ENCODE data around the gene EEIG1. TPM values are rescaled to one million over a fixed set of nuclear protein-coding genes. Genes with fewer than 3 reads are reported as not detected.

The EEIG1 gene
- total and polyA plus RNA-seq, 2 experiments from 2014 or later: 11.2 to 22.4 TPM

DNA sequence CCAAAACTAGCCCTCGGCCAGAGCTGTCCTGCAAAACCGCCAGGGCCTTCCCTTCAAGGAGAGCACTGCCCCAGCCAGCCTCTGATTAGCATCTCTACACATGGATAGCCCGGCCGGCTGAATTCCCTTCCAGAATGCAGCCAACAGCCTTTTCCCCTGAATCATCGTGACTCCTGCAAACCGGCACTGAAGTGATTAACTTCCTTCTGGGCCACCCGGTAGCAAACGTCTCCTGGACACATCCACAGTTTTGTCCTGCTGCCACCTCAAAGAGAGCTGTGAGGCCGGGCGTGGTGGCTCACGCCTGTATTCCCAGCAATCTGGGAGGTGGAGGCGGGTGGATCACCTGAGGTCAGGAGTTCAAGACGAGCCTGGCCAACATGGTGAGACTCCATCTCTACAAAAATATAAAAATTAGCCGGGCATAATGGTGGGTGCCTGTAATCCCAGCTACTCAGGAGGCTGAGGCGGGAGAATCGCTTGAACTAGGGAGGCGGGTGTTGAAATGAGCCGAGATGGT is 21.1 kb upstream of the EEIG1 start:
- peak overlapping the region; percentile 90 for H2AFZ ChIP-seq
- TF ChIP-seq, protein P1, sequence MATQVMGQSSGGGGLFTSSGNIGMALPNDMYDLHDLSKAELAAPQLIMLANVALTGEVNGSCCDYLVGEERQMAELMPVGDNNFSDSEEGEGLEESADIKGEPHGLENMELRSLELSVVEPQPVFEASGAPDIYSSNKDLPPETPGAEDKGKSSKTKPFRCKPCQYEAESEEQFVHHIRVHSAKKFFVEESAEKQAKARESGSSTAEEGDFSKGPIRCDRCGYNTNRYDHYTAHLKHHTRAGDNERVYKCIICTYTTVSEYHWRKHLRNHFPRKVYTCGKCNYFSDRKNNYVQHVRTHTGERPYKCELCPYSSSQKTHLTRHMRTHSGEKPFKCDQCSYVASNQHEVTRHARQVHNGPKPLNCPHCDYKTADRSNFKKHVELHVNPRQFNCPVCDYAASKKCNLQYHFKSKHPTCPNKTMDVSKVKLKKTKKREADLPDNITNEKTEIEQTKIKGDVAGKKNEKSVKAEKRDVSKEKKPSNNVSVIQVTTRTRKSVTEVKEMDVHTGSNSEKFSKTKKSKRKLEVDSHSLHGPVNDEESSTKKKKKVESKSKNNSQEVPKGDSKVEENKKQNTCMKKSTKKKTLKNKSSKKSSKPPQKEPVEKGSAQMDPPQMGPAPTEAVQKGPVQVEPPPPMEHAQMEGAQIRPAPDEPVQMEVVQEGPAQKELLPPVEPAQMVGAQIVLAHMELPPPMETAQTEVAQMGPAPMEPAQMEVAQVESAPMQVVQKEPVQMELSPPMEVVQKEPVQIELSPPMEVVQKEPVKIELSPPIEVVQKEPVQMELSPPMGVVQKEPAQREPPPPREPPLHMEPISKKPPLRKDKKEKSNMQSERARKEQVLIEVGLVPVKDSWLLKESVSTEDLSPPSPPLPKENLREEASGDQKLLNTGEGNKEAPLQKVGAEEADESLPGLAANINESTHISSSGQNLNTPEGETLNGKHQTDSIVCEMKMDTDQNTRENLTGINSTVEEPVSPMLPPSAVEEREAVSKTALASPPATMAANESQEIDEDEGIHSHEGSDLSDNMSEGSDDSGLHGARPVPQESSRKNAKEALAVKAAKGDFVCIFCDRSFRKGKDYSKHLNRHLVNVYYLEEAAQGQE (IDR thresholded peaks at IDR 0.05; ENCODE audit: unreplicated experiment): no peak
- TF ChIP-seq EZH2 (IDR thresholded peaks at IDR 0.05; ENCODE audit: low read depth, unreplicated experiment) (no peak), NANOG (IDR thresholded peaks at IDR 0.05; ENCODE audit: borderline replicate concordance) (no peak), EZH2phosphoT487 (IDR thresholded peaks at IDR 0.05; ENCODE audit: unreplicated experiment) (no peak), CREB1 (CRISPR knock-in tag; IDR thresholded peaks at IDR 0.05; ENCODE audit: low read depth) (no peak), JUNB (IDR thresholded peaks at IDR 0.05; ENCODE audit: unreplicated experiment) (no peak), STAT1 (IDR thresholded peaks at IDR 0.05; ENCODE audit: unreplicated experiment) (no peak), ZNF331 (CRISPR knock-in tag; IDR thresholded peaks at IDR 0.05; ENCODE audit: low read depth) (no peak), ZNF114 (CRISPR knock-in tag; IDR thresholded peaks at IDR 0.05) (no peak), POLR2AphosphoS5 (IDR thresholded peaks at IDR 0.05; ENCODE audit: low read depth) (no peak)
- TF ChIP-seq, protein P2, sequence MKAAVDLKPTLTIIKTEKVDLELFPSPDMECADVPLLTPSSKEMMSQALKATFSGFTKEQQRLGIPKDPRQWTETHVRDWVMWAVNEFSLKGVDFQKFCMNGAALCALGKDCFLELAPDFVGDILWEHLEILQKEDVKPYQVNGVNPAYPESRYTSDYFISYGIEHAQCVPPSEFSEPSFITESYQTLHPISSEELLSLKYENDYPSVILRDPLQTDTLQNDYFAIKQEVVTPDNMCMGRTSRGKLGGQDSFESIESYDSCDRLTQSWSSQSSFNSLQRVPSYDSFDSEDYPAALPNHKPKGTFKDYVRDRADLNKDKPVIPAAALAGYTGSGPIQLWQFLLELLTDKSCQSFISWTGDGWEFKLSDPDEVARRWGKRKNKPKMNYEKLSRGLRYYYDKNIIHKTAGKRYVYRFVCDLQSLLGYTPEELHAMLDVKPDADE (IDR thresholded peaks at IDR 0.05): no peak
- TF ChIP-seq, protein P3, sequence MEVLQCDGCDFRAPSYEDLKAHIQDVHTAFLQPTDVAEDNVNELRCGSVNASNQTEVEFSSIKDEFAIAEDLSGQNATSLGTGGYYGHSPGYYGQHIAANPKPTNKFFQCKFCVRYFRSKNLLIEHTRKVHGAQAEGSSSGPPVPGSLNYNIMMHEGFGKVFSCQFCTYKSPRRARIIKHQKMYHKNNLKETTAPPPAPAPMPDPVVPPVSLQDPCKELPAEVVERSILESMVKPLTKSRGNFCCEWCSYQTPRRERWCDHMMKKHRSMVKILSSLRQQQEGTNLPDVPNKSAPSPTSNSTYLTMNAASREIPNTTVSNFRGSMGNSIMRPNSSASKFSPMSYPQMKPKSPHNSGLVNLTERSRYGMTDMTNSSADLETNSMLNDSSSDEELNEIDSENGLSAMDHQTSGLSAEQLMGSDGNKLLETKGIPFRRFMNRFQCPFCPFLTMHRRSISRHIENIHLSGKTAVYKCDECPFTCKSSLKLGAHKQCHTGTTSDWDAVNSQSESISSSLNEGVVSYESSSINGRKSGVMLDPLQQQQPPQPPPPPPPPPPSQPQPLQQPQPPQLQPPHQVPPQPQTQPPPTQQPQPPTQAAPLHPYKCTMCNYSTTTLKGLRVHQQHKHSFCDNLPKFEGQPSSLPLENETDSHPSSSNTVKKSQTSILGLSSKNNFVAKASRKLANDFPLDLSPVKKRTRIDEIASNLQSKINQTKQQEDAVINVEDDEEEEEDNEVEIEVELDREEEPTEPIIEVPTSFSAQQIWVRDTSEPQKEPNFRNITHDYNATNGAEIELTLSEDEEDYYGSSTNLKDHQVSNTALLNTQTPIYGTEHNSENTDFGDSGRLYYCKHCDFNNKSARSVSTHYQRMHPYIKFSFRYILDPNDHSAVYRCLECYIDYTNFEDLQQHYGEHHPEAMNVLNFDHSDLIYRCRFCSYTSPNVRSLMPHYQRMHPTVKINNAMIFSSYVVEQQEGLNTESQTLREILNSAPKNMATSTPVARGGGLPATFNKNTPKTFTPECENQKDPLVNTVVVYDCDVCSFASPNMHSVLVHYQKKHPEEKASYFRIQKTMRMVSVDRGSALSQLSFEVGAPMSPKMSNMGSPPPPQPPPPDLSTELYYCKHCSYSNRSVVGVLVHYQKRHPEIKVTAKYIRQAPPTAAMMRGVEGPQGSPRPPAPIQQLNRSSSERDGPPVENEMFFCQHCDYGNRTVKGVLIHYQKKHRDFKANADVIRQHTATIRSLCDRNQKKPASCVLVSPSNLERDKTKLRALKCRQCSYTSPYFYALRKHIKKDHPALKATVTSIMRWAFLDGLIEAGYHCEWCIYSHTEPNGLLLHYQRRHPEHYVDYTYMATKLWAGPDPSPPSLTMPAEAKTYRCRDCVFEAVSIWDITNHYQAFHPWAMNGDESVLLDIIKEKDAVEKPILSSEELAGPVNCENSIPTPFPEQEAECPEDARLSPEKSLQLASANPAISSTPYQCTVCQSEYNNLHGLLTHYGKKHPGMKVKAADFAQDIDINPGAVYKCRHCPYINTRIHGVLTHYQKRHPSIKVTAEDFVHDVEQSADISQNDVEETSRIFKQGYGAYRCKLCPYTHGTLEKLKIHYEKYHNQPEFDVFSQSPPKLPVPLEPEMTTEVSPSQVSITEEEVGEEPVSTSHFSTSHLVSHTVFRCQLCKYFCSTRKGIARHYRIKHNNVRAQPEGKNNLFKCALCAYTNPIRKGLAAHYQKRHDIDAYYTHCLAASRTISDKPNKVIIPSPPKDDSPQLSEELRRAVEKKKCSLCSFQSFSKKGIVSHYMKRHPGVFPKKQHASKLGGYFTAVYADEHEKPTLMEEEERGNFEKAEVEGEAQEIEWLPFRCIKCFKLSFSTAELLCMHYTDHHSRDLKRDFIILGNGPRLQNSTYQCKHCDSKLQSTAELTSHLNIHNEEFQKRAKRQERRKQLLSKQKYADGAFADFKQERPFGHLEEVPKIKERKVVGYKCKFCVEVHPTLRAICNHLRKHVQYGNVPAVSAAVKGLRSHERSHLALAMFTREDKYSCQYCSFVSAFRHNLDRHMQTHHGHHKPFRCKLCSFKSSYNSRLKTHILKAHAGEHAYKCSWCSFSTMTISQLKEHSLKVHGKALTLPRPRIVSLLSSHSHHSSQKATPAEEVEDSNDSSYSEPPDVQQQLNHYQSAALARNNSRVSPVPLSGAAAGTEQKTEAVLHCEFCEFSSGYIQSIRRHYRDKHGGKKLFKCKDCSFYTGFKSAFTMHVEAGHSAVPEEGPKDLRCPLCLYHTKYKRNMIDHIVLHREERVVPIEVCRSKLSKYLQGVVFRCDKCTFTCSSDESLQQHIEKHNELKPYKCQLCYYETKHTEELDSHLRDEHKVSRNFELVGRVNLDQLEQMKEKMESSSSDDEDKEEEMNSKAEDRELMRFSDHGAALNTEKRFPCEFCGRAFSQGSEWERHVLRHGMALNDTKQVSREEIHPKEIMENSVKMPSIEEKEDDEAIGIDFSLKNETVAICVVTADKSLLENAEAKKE (CRISPR knock-in tag; IDR thresholded peaks at IDR 0.05): no peak
- TF ChIP-seq, protein P4, sequence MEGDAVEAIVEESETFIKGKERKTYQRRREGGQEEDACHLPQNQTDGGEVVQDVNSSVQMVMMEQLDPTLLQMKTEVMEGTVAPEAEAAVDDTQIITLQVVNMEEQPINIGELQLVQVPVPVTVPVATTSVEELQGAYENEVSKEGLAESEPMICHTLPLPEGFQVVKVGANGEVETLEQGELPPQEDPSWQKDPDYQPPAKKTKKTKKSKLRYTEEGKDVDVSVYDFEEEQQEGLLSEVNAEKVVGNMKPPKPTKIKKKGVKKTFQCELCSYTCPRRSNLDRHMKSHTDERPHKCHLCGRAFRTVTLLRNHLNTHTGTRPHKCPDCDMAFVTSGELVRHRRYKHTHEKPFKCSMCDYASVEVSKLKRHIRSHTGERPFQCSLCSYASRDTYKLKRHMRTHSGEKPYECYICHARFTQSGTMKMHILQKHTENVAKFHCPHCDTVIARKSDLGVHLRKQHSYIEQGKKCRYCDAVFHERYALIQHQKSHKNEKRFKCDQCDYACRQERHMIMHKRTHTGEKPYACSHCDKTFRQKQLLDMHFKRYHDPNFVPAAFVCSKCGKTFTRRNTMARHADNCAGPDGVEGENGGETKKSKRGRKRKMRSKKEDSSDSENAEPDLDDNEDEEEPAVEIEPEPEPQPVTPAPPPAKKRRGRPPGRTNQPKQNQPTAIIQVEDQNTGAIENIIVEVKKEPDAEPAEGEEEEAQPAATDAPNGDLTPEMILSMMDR (conservative IDR thresholded peaks at IDR 0.05; ENCODE audit: low read depth in 2 of 2): no peak
- no peaks in the 10 kb centered on the region for H3K27me3 ChIP-seq (ENCODE audit: insufficient read depth)
- H3K27me3 Mint-ChIP-seq (ENCODE audit: insufficient read depth, low read depth, poor library complexity): peaks cover 4% of the 10 kb centered on the region
- H3K27ac ChIP-seq (ENCODE audit: low read depth): no peak overlapping the region
- H3K27ac Mint-ChIP-seq: peak overlapping the region; percentile 60
- H3K4me2 ChIP-seq: no peak overlapping the region
- H3K4me1 ChIP-seq (ENCODE audit: insufficient read depth): peaks cover 6% of the 10 kb centered on the region; the same call in 1 of the 2 replicates
- DNase-seq (ENCODE audit: low spot score) (peak; percentile 79), ATAC-seq (peak; percentile 94)
- no peaks in the 10 kb centered on the region for H3K79me2 ChIP-seq (replicated peaks; ENCODE audit: insufficient read depth)
- H3K36me3 Mint-ChIP-seq (ENCODE audit: low read depth): no peaks in the 10 kb centered on the region
- no peaks in the 10 kb centered on the region for H4K20me1 ChIP-seq (replicated peaks; ENCODE audit: insufficient read depth)
- peaks cover 4% of the 10 kb centered on the region; the same call in 2 of the 3 replicates for H3K9me3 Mint-ChIP-seq
- H3F3A ChIP-seq (replicated peaks; ENCODE audit: low read depth): no peaks in the 10 kb centered on the region
- no peaks in the 10 kb centered on the region for H3K36me3 ChIP-seq (ENCODE audit: insufficient read depth)
- no peak overlapping the region for H3K4me3 Mint-ChIP-seq
- peaks cover 16% of the 10 kb centered on the region for H3K4me1 Mint-ChIP-seq
- H3K9me2 ChIP-seq (ENCODE audit: insufficient read depth): no peaks in the 10 kb centered on the region
- H3K4me3 ChIP-seq: no peak overlapping the region
